ENCODE results near the gene TECTB.

TECTB gene

DNA sequence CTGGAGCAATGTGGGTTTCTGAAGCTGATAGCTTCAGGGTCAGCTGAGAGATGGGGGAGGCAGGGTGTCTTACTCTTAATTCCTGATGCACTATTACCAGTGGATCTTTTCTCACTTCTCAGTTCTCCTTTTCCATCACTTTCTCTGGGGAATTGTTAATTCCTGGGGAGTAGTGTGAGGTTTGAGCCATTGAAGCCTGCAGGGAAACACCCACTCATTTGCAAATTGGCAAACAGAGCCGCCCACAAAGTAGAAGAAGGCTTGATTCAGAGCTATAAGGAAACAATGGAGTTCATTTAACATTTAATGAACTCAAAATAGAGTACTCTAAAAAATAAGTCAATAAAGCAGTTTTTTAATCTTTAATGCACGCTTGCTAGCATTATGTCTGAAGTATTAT is 4.3 kb upstream of the TECTB start:
- ChIA-PET POLR2A (ENCODE audit: low non-redundant PET) (no interaction called here), CTCF (no interaction called here)
- TF ChIP-seq, protein P1, sequence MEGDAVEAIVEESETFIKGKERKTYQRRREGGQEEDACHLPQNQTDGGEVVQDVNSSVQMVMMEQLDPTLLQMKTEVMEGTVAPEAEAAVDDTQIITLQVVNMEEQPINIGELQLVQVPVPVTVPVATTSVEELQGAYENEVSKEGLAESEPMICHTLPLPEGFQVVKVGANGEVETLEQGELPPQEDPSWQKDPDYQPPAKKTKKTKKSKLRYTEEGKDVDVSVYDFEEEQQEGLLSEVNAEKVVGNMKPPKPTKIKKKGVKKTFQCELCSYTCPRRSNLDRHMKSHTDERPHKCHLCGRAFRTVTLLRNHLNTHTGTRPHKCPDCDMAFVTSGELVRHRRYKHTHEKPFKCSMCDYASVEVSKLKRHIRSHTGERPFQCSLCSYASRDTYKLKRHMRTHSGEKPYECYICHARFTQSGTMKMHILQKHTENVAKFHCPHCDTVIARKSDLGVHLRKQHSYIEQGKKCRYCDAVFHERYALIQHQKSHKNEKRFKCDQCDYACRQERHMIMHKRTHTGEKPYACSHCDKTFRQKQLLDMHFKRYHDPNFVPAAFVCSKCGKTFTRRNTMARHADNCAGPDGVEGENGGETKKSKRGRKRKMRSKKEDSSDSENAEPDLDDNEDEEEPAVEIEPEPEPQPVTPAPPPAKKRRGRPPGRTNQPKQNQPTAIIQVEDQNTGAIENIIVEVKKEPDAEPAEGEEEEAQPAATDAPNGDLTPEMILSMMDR (conservative IDR thresholded peaks at IDR 0.05; ENCODE audit: low read depth), result no peak
- H3K27ac ChIP-seq, result no peak overlapping the region
- no peak for DNase-seq (ENCODE audit: low spot score)

DNA sequence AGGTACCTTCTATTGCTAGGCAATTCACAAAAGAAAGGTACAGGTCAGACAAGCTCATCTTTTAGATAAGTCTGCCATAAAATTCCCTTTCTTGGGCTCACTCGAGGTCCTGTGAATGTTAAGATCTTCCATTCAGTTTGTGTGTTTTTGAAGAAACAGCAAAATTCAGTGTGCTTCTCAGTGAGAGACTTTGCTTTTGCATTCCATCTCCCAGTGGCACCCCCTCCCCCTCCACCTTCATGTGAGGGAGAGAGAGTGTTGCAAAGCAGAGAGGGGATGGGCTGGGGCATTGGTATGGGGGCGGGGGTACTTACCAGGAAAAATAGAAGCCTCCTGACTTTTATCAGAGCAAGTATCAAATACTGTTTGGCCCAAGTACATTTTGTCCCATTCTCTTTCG is 3.8 kb upstream of the TECTB start:
- ChIA-PET POLR2A (ENCODE audit: low non-redundant PET) (no interaction called here), CTCF (no interaction called here)
- H3K27ac ChIP-seq, result no peak overlapping the region
- TF ChIP-seq, protein P1 (conservative IDR thresholded peaks at IDR 0.05; ENCODE audit: low read depth), result no peak
- no peak for DNase-seq (ENCODE audit: low spot score)

DNA sequence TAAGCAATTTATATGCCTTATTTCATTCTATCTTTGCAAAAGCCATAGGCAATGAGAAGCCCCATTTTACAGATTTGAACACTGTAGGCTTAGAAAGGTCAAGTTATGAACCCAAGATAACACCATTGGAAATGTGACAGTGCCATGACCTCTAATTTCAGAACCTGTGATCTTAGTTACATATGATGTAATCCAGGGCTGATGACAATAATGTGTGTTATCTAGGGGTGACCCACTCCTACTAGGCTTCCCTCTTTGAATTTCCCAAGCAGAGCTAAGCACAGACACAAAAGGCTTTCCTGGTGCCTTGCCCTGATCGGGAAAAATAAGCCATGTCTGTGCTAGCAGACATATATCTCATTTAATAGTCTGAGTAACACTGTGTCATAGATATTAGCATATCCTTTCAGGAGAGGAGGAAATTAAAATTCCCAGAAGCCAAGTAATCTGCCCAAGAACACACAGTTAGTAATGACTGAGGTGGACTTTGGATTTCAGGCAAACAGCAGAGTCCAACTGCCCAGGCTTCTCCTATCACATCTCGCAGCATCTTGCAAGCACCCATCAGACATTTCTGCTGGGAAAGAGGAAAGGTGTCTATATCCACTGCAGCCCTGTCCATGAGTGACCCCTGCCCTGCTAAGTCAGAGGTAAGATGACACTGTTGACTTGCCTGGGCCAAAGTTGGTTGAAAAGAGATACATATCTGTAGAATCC is 2.8 kb upstream of the TECTB start:
- ChIA-PET CTCF (no interaction called here), POLR2A (ENCODE audit: low non-redundant PET) (no interaction called here)
- no peak for DNase-seq (ENCODE audit: low spot score)
- TF ChIP-seq, protein P1 (conservative IDR thresholded peaks at IDR 0.05; ENCODE audit: low read depth), result no peak
- H3K27ac ChIP-seq, result no peak overlapping the region

DNA sequence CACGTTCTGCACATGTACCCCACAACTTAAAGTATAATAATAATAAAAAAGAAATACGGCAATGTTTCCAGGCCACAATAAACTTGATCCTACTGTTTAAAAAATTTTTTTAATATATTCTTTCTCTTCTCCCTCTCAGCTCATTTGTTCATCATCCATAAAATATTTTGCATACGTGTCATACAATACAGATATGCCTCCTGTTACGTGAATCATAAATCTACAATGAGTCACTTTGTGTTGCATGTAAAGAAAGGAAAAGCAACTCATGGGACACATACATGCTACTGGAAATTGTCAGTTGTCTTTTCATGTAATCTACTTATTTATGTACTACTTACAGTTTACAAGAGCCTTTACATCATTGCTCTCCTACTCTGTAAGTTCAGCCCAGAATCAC is 1.1 kb upstream of the TECTB start:
- CTCF ChIA-PET, result no interaction called here
- no peak overlapping the region for H3K27ac ChIP-seq
- POLR2A ChIA-PET (ENCODE audit: low non-redundant PET), result no interaction called here
- DNase-seq (ENCODE audit: low spot score), result peak; percentile 53
- TF ChIP-seq, protein P1 (conservative IDR thresholded peaks at IDR 0.05; ENCODE audit: low read depth), result no peak

DNA sequence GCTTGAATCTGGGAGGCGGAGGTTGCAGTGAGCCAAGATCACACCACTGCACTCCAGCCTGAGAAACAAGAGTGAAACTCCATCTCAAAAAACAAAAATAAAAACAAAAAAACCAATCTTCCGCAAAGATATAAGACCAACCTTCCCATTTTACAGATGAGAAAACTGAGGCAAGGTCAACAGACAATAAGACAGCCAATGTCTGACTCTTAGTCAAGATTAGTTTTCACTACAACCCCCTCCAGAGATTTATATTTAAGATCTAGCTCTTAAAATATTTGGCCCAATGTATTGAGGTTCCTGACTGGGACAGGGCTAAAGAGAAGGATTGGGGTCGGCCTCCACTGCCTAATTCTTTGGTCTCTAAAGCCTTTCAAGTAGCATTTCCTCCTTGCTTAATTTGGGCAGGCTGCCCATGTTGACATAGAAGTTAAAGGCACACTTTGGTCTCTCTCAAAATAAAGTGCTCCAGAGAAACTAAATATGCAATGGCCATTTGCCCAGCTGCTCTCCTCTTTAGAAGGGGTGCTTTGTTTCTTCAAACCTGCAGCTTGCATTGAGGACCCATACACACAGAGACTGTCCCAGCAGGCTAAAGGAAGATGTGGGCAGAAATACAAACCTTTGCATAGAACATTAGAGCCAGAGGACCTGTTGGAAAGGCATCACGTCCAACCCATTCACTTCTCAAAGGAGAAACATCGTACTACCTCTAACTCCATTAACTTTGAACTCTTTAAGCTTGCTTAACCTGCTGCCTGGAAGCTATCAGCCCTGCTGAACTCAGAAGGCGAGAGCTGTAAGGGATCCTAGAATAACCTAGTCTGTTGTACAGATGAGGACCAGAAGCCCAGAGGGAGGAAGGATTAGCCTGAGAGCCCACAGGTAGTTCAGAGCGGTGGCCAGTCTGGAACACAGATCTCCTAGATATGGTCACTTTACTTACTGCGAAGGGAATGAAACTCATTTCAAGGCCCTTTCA is 3.9 kb downstream of the TECTB start:
- DNase-seq (ENCODE audit: low spot score), result no peak
- CTCF ChIA-PET, result no interaction called here
- TF ChIP-seq, protein P1 (conservative IDR thresholded peaks at IDR 0.05; ENCODE audit: low read depth), result no peak
- POLR2A ChIA-PET (ENCODE audit: low non-redundant PET), result no interaction called here
- no peak overlapping the region for H3K27ac ChIP-seq

DNA sequence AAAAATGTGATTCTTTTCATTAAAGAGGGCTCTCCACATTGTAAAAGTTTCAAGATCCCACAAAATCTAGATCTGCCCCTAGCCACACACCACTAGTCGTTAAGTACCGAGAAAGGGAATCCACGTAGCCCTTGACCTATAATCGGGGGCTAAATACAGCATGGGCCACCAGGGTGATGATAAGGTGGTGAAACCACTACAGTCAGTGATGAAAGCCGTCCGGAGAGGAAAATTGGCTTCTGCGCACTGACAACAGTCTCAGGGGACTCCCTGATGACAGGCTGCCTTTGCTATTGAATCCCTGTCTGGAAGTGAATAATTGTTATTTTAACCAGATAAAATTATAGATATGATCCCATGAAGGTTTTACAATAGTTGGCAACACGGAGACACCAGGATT is 4.6 kb downstream of the TECTB start:
- ChIA-PET POLR2A (ENCODE audit: low non-redundant PET) (no interaction called here), CTCF (no interaction called here)

More for the DNA sequence above, 4.6 kb downstream of the TECTB start:
- H3K27ac ChIP-seq, result no peak overlapping the region
- no peak for DNase-seq (ENCODE audit: low spot score)
- TF ChIP-seq, protein P1 (conservative IDR thresholded peaks at IDR 0.05; ENCODE audit: low read depth), result no peak

Measured in RWPE1 (cell line).